HG02610 (cell line): ENCODE measurements around the gene POU6F2.

Source experiments
- ATAC-seq: cut with Tn5 transposase; IDR thresholded peaks from one replicate; pipeline ENCODE4 v1.9.1; 2021; ENCODE audit warnings: mild to moderate bottlenecking, moderate library complexity; ENCODE audit not compliant: unreplicated experiment

POU6F2 gene

DNA sequence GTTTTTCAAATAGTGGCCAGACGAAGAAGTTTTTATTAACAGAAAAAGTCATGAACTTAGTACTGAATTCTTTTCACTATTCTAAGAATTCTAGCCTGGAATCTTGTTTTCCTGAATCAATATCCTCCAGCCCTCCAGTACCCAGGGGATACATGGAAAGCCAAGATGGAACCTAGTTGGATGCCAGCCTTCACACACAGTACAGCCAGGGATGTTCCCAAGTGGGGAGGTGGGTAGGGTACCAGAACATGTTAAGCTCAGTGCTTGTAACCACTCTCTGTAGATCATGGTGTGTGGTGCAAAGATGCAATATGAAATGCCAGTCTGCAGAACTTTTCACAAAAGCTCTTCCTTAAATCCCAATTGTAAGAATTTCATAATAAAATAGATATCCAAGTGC, 128.0 kb downstream of the POU6F2 start:
- ATAC-seq, result no peak

DNA sequence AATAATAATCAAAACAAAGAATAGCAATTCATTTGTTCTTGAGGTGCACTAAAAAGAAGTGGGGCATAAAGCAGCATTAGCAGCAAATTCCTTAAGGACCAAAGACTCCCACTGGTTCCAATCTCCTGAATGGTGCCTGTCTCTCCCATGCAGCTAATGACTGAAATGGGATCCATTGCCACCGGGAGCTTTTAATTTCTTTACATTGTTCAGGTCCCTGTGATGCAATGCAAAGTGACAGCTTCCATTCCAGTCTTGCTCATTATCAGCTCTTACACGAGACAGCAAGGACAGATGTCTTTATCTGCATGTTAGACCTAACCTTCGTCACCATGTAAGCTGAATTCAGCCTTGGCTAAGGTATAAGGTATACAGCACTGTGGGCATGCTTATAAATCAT, 148.1 kb downstream of the POU6F2 start:
- ATAC-seq, result no peak

DNA sequence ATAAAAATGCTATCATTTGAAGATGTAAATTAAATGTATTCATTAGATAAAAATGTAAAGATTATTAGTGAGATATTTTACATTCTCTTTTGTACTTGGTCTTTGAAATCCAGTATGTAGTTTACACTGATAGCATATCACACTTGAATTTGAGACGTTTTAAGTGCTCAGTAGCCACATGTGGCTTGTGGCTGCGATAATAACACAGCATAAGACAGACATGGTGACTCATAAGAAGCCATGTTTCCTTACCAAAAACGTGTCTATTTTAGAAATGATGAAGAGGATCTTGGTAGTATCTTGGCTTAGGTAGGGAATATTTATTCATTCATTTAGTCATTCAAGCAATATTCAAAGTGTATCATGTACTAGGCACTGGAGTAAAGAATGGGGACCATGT, 149.3 kb downstream of the POU6F2 start:
- no peak for ATAC-seq

DNA sequence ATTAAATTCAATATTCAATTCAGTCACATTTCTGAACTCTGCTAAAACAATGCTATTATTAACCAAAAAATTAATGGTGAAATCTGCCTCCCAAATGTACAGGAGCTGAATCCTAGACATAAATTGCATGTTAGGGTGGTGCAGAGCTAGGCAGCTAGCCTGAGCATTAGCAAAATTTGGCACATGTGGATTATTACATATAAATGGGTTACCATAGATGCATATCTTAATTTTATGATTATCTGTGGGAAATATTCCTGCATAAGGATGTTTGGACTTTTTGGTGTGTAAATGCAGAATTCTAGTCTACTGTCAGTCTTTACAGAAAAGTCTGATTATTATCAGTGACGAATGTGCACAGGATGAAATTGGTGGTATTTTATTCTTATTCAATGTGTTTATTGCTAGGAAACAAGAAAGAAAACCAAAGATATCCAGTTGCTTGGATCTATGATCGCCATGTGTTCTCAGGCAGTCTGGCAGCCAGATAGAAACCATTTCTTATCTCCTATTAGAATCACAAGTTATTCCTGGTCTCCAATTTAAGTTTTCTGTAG, 150.7 kb downstream of the POU6F2 start:
- ATAC-seq, result no peak

DNA sequence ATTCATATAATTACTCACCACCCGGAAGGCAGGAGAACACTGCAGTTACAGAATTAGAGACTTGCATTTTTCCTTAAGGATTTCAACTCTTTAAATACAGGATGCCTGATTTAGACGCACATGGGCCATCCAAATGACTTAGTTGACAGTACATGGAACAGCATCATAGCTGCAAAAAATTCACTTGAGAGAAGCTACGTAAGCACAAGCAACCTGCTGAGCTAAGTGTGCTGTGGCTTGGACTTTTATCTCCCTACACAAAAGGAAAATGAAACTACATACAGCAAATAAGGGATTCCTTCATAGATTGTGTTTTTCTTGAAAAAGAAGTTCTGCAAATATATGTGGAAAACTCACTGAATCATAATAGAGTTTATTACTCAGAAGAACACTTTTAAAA, 152.6 kb downstream of the POU6F2 start:
- no peak for ATAC-seq

DNA sequence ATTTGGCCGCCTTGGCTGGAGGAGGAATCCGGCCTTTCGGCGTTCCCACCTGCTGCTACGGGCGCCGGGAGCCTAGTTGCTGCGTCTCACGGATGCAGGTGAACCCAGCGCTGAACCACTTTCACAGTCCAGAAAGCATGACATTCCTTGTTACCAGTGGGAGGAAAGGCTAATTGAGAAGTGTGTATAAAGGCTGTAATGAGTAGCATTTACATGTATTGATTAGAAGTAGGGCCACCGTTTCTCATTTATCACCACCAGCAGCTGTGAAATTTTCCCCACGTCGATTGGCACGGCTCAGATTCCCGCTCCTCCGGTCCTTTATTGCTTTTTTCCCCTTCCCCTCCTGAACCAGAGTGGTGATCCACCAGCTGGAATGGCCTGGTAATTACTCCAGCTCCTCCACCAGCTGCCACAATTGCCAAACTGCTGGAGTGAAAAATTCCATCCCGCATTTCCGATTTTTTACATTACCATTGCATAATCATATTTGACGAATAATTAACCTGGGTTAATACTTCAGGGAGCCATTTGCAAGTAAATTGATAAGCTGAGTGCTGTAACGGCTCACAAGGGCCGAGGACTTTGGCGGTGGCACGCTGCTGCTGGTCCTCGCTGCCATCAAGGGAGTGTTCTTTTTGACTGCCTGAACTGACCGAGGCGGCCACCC, 153.3 kb downstream of the POU6F2 start:
- no peak for ATAC-seq

DNA sequence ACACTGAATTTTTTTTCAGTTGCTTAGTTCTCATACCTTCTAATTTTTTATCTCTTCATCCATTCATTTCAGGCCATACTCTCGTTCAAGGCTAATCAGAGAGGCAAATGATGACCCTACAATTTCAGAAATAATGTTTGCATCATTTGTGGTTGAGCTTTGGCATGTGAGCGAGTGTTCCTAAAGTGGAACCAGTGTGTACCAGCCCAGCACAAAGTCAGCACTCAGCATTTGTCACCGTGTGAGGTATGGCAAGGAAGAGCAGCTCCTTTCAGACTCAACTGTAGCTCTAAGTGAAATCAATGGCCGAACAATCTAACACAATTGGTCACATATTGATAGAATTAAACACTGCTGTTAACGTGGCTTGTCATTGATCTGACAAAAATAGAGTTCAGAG, 154.6 kb downstream of the POU6F2 start:
- ATAC-seq, result no peak

DNA sequence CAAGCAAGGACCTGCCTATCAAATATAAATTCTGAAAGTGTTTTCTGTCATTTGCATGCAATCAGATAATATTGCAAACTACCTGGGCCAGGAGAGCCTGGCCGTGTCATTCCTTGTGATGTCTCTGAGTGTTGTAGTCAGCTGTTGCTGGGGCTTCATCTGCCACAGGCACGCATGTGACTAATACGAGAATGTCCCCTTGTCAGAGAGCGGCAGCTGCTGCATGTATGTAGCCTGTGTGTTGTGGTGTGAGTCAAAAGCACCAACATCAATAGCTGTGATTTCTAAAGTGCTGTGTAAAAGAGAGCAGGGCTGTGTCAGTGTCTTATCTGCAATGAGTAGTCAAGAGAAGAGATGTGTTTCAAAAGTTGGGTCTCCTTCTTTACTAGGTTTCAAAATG, 155.4 kb downstream of the POU6F2 start:
- no peak for ATAC-seq

DNA sequence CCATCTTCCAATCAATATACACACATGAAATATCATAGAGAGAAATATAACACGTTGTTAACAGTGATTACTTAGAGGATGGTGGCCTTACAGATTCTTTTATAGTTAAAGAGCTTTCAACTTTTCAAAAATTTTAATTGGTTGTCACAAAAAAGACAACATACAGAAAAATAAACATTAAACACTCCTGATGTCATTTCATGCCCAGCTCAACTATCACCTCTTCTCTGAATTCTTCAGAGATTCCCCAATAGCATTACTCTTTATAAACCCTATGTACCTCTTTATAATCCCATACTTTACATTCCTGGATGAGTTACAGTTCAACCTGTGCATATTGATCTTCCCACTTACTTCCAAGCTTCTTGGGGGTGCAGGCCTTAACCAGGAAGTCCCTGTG, 159.8 kb downstream of the POU6F2 start:
- no peak for ATAC-seq

DNA sequence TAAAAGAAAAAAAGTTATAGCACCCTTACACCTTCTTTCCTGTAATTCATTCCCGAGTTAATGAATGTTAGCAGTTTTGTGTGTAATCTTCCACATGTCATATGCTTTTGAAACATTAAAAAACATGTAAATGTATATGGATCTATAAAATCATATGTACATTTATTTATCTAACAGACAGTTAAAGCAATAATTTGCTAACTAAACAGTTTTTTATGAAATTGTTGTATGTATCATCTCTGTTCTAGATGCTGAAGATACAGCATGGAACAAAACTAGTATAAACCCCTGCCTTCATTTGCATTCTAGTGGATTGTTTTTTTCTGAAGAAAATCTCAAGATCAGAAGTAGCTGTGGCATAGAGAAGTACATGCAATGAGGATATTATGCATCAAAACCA, 165.0 kb downstream of the POU6F2 start:
- no peak for ATAC-seq

DNA sequence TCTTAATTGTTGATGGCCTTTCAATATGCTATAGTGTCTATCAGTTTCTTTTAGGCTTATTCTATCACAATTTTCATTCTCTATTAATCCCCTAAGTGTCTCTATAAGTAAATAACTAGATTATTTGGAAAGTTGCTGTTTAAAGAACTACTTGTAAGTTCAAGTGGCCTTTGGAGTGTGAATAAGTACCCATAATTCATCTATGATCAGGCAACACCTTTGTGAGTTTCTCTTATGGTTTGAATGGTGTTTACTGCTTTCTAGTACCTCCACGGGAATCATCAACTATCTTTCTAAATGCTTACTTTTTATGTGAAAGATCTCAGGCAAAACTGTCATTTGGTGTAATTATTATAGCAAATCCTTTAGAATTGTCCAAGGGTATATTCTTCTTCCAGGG, 166.7 kb downstream of the POU6F2 start:
- ATAC-seq, result no peak

DNA sequence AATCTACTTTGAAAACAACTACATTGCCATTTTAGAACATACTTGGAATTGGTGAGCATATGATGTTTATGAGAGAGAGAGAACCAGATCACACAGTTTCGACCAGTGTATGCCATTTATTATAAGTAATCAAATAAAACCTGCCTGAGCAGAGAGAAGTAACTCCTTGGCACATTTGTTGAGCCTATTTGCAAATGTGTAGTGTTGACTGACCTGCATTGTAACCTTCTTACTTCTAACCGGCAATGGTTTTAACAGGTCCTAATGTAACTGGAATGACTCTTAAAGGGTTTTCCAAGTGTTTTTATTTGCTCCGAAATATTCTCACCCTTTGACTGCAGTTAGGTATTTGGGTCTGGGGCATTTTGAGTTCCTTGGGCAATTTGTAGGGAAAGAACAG, 167.6 kb downstream of the POU6F2 start:
- no peak for ATAC-seq

DNA sequence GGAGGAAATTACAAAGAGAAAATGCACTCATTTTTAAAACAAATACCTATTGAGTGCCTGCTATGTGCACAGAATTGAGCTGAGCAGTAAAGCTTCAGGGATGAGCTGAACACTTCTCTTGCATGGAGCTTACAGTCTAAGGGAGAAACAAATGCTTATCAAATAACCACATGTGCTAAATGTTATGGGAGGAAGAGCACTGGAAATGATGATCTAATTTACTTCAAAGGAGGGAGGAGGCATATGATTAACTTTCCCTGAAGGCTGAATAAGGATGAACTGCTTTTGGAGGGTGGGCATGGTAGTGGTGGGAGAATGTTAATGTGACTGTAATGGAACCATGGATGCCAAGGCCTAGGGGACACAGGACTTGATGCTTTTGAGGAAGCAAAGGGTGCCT, 168.2 kb downstream of the POU6F2 start:
- no peak for ATAC-seq

DNA sequence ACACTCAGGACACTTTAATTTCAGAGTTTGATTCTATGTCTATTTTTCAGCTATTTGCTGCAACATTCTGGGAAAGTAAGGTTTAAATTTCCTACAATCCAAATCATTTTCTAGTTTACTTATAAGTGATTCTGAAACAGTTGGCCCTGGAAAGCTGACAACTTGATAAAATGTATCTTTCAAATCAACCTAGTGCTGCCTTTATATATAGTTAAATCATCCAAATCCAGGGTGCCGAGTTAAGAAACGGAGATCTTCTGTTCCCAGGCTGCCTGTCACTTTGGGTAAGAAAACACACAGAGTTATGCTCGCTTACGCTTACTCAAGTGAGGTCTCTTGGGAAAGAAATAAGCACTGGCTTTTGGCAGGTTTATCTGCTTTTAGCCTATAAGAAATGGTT, 175.0 kb downstream of the POU6F2 start:
- no peak for ATAC-seq

DNA sequence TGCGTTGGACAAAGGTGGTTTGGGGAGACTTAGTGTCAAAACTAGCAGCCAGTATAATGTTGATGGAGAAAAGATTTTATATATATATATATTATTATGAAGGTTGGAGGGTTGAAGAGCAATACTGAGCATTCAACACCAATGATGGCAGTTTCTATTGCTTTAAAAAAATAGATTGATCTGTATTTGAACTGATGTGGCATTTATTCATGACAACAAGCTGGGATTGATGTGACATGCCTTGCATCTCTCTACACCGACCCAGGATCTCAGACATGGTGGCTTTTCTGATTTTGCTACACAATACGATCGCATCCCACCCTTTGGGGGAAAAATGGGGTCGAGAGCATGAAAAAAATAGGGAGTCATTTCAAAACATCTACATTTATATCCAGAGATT, 175.4 kb downstream of the POU6F2 start:
- ATAC-seq, result no peak

DNA sequence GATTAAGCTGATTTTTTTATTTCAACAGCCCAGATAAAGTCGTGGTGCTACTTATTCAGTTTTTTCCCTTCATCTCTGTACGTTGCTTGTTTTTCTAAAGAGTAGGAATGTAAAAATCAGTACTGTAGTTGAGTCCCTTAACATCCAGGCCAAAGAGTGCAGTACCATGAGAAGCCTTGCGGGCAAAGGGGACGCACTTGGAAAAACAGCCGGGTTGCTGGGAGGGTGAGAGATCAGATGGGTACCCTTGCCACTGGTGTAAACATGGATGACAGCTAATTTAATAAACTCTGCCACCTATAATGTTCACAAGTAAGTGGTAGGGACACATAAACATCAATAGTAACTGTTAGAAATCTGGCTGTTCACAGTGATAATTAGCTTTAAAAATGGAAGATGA, 175.9 kb downstream of the POU6F2 start:
- no peak for ATAC-seq

DNA sequence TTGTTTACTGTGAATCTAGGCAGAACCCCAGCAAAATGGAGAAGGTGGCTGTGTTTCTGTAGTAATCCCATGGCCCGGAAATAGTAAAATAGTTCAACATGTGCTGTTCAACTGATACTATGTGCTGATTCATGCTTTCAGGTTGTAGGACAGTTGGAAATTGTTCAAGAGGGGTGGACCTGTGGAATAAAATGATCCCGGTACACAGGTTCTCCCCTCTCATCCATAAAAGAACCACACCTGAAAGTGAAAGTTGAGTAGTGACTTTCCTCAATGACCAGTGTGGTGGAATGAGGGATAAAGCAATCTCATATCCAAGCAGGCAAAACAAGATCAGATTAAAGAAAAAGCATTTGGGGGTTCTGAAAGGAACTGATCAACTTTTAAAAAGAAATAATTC, 177.1 kb downstream of the POU6F2 start:
- ATAC-seq, result no peak

DNA sequence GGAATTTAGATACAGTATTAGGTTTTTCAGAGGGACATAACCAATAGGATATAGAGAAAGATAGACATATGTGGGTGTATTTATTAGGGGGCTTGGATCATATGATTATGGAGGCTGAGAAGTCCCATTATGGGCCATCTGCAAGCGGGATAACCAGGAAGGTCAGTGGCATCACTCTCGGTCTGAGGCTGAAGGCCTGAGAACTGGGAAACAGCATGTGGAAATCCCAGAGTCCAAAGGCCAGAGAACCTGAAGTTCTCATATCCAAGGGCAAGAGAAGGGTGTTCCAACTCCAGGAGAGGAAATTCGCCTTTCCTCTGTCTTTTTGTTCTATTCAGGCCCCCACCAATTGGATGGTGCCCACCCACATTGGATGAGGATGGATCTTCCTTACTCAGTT, 180.7 kb downstream of the POU6F2 start:
- no peak for ATAC-seq

DNA sequence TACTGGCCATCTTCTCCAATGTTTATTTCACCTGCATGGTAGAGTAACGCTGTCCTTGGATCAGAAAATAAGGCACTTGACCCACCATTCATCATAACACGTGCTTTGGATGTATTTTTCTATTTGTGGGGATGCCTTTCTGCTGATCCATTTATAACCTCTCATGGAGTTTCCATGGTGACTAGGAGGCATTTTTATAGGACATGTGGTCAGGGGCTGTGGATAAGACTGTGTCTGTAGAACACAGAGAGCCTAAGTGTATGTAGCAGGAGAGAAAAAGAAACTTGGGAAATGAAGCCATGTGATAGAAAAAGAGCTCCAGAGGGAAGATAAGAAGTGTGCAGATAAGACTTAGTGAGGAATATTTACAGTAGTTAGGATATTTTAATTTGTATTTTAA, 184.2 kb downstream of the POU6F2 start:
- ATAC-seq, result no peak

DNA sequence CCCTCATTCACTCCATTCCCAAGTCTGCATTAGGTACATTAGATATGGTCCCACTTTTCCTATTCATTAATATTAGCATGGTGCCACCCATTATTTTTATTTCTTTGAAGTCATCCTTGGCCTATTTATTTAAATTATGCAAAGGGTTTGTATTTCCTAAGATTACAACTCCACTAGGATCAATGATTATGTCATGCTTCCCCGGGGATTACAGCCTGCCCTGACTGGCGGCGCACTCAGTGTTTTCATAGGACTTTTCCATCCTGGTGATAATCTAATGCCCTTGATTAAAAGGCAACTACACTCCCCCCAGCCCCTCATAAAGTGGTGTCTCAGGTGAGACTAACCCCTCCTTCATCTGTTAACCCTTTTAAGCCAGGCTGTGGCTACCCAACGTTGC, 187.2 kb downstream of the POU6F2 start:
- no peak for ATAC-seq

DNA sequence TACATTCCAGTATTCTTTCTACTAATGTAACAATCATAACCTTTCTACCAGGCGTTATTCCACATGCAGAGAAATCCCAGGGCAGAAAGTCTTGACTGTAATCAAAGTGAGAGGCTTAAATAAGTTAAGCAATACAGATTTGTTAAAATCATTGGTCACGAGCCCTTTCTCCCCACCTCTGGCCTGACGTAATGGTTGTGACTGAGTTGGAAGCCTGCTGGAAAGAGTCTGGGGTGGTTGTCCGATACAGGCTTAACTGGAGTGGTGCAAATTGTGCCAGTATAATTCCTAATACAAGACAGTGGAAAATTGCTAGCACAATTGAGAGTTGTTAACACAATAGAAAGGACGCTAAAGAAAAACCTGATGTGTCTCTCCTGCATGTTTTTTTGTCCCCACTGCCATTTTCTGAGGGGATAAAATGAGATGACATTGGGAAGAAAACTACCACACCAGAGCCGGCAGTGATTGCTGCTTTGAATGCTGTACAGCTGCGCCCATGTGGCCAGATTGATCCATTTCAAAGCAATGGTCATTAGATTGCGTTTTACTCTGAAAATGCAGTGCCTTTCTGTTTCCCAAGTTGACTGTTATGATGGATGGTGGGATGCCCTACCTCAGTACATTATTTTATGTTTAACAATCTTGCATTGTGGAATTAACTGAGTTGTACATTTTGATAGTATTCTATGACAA, 190.8 kb downstream of the POU6F2 start:
- ATAC-seq, result no peak

DNA sequence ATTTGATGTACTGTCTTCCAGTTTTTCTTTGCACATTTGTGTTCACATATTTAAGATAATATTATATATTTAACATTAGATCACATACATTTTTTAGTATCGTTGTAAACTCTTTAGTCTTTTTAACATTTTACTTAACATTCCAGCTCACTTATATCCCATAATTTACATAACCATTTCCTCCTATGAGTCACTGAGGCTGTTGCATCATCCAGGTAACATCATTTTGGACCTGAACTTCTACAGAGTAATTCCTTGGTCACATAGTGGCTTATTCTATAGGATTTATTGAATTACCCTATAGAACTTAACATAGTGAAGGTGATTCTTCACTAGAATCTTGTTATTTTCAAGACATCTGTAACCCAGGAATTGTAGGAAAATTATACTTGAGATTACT, 194.4 kb downstream of the POU6F2 start:
- ATAC-seq, result no peak

DNA sequence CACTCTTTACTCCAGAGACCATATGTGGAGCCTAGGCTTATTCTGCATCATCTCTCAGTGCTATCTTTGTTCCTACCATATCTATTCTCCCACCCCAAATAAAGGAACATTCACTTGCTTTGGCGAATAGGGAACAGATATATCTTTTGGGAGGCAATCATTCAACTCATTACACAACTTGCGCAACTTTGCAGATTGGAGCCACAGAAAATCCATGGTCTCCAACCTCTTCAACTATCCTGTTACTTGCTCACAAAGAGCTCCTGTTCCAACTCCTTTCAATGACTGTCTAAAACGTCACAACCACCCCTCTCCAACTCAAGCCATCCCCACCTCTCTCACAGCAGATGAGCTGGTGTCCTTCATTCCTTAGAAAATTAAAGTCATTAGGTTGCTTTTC, 203.7 kb downstream of the POU6F2 start:
- no peak for ATAC-seq
